ENCODE results near the gene SGK1. TPM values are rescaled to one million over a fixed set of nuclear protein-coding genes. Genes with fewer than 3 reads are reported as not detected.
"Not testable (repeated sequence)": the region's sequence is repeated elsewhere in the genome, so short reads cannot be mapped to it uniquely, and the experiment has no call there.

Gene SGK1
- total RNA-seq, 6 experiments from 2014 or later: 15.9 to 149 (median 43.0) TPM

DNA sequence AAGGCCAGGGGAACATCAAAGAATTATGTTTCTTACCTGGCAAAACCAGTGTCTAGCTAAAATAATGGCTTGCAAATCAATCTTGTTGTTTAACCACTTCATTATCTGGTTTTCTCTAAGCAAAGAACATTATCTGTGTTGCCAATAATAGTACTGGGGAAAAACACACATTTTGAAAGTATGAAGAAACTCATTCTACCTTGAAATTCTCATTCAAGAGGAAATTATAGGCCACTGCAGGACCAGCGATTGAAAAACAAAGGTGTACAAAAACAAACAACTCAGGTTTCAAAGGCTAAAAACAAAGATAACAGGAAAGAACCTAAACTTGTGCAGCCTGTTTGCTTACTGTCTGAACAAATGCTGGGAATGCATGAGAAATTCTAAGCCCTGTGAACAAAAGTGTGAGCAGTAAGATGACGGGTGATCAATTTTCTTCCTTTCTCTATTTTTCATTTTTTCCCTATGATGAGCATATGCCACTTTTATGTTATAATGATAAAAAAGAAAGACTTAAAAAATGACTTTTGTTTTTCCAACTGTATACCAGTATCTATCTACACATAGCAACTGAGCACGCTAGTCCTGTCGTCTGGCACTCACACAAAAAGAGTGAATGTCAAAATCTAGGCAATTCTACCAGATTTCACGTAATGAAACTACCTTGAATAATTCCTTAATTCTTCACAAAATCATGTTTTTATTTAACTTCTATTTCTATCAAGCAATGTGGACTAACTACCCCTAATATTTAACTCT is 117.9 kb downstream of the SGK1 start:
- DNase-seq (no peak), ATAC-seq (peak; percentile 65 to 90 (median 76))
- no peaks in the 10 kb centered on the region for H3K36me3 ChIP-seq
- no peaks in the 10 kb centered on the region for H3K27me3 ChIP-seq
- peak overlapping the region in 1 of 3 donors; percentile 13 for H3K27ac ChIP-seq
- intact Hi-C loops (cut with DNase I): no loop called here
- 40% methylated on average over 5 of the region's 5 CpGs for whole genome bisulfite sequencing (ENCODE audit: insufficient coverage, low coverage, low lambda C conversion rate, missing lambda C conversion rate)
- TF ChIP-seq, protein P1, sequence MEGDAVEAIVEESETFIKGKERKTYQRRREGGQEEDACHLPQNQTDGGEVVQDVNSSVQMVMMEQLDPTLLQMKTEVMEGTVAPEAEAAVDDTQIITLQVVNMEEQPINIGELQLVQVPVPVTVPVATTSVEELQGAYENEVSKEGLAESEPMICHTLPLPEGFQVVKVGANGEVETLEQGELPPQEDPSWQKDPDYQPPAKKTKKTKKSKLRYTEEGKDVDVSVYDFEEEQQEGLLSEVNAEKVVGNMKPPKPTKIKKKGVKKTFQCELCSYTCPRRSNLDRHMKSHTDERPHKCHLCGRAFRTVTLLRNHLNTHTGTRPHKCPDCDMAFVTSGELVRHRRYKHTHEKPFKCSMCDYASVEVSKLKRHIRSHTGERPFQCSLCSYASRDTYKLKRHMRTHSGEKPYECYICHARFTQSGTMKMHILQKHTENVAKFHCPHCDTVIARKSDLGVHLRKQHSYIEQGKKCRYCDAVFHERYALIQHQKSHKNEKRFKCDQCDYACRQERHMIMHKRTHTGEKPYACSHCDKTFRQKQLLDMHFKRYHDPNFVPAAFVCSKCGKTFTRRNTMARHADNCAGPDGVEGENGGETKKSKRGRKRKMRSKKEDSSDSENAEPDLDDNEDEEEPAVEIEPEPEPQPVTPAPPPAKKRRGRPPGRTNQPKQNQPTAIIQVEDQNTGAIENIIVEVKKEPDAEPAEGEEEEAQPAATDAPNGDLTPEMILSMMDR (IDR thresholded peaks at IDR 0.05): no peak
- no peak for TF ChIP-seq POLR2A (IDR thresholded peaks at IDR 0.05)
- H3K9me3 ChIP-seq: no peaks in the 10 kb centered on the region
- H3K4me1 ChIP-seq: peaks cover 0 to 11% (median 0%) of the 10 kb centered on the region in 4 donors
- no peak overlapping the region for H3K4me3 ChIP-seq

DNA sequence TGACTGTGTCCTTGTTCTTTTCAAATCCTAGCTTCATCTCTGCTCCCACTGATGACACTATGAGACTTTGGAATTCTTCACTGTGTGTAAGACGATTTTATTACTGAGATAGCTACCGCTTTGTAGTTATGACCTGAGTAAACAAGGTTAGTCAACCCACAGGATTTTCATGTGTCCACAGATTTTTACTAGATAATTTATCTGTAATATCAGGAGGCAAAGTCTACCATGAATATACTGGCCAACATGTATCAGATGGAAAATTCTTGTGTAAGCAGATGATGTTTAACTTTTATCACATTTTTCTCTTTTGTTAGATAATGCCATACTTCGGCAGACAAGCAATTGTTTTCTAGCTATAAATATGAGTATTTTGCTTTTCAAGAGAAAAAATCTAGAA is 119.8 kb downstream of the SGK1 start:
- no peak overlapping the region for H3K27ac ChIP-seq
- no peak for TF ChIP-seq POLR2A (IDR thresholded peaks at IDR 0.05)
- TF ChIP-seq, protein P1 (IDR thresholded peaks at IDR 0.05): no peak
- H3K4me3 ChIP-seq: no peak overlapping the region
- intact Hi-C loops (cut with DNase I): no loop called here
- H3K27me3 ChIP-seq: no peaks in the 10 kb centered on the region
- peaks cover 0 to 11% (median 0%) of the 10 kb centered on the region in 4 donors for H3K4me1 ChIP-seq
- peak in 2 of 4 donors; percentile 50 to 64 for ATAC-seq
- H3K9me3 ChIP-seq: no peaks in the 10 kb centered on the region
- no peak for DNase-seq
- 40% methylated on average over 3 of the region's 3 CpGs for WGBS (ENCODE audit: insufficient coverage, low coverage, low lambda C conversion rate, missing lambda C conversion rate)
- no peaks in the 10 kb centered on the region for H3K36me3 ChIP-seq

DNA sequence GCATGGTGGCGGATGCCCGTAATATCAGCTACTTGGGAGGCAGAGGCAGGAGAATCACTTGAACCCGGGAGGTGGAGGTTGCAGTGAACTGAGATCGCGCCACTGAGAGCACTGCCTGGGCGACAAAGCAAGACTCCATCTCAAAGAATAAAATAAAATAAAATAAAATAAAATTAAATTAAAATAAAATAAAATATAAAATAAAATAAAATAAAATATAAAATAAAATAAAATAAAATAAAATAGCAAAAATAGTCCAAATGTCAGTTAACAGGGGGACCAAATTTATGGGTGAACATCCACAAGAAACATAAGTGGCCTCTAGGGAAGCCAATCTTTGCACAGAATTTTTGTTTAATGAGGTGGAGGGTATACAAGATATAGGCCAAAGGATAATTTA is 120.2 kb downstream of the SGK1 start:
- H3K27me3 ChIP-seq; H3K36me3 ChIP-seq; H3K4me3 ChIP-seq; H3K27ac ChIP-seq; DNase-seq; intact Hi-C loops (cut with DNase I); H3K9me3 ChIP-seq; ATAC-seq: not testable (repeated sequence)
- WGBS (ENCODE audit: insufficient coverage, low coverage, low lambda C conversion rate, missing lambda C conversion rate): 93% methylated on average over 6 of the region's 6 CpGs
- peaks cover 0 to 11% (median 0%) of the 10 kb centered on the region in 4 donors for H3K4me1 ChIP-seq

DNA sequence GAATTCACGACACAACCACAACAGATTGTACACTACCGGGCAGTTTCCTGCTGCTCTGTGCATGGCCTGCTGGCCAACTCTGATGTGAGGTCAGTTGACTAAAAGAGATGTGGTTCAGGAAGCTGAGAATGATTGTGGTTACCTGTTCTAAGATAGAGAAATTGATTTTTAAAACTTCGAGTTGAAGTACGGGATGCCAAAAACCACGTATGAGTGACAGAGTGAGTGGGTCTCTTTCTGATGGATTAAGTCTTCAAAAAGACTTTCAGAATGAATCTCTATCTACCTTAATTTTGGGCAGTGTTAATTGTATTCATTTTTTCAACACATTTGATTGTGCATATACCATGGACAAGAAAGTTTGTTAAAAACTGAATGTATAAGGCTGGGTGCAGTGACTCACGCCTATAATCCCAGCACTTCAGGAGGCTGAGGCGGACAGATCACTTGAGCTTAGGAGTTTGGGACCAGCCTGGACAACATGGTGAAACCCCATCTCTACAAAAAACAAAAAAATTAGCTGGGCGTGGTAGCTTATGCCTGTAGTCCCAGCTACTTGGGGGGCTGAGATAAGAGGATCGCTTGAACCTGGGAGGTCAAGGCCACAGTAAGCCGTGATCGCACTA is 121.2 kb downstream of the SGK1 start:
- H3K36me3 ChIP-seq: no peaks in the 10 kb centered on the region
- DNase-seq: no peak
- intact Hi-C loops (cut with DNase I): no loop called here

More for the DNA sequence above, 121.2 kb downstream of the SGK1 start:
- TF ChIP-seq POLR2A (IDR thresholded peaks at IDR 0.05): no peak
- TF ChIP-seq, protein P1 (IDR thresholded peaks at IDR 0.05): no peak
- no peak overlapping the region for H3K27ac ChIP-seq
- no peak for ATAC-seq
- H3K4me3 ChIP-seq: no peak overlapping the region
- WGBS (ENCODE audit: insufficient coverage, low coverage, low lambda C conversion rate, missing lambda C conversion rate): 79% methylated on average over 11 of the region's 11 CpGs
- no peaks in the 10 kb centered on the region for H3K9me3 ChIP-seq
- H3K4me1 ChIP-seq: peaks cover 0 to 11% (median 0%) of the 10 kb centered on the region in 4 donors
- no peaks in the 10 kb centered on the region for H3K27me3 ChIP-seq
